Fibroblast of pulmonary artery (primary cell): ENCODE measurements around the gene MYRIP.

Source experiments
- DNase-seq: peaks from one replicate; pipeline ENCODE4 v3.0.0-alpha.2; 2010; ENCODE audit warnings: low read depth
- H3K4me3 ChIP-seq: replicated peaks from 2 replicates; pipeline ENCODE4 v1.5.1; 2011; ENCODE audit warnings: low read depth, mild to moderate bottlenecking, control low read depth, low read length, moderate library complexity
- TF ChIP-seq, protein P1 (sequence below): IDR thresholded peaks from 2 replicates; pipeline ENCODE4 v1.5.1; 2011; ENCODE audit warnings: mild to moderate bottlenecking, control low read depth, low read length, inconsistent platforms; ENCODE audit errors: missing control alignments

MYRIP gene

DNA sequence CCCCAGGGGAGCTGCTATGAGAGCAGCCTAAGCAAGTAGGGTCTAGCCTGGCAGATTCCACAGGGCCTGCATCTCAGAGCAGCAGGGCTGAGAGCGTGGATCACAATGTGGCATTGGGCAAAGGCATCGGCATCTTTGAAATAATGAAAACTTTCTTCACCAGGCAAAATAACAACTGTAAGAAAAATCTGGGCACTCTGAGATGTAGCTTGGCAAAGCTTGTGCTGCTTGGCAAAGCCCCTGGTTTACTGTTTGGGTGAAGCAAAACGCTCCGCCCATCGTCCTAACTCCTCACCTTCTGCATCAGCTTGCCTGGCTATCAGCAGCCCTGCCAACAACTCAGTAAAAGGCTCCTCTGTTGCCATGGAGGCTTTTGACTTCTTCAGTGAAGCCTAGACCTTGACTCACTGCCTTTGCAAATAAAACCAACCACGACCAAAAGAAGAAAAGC, 287.3 kb downstream of the MYRIP start:
- TF ChIP-seq, protein P1, sequence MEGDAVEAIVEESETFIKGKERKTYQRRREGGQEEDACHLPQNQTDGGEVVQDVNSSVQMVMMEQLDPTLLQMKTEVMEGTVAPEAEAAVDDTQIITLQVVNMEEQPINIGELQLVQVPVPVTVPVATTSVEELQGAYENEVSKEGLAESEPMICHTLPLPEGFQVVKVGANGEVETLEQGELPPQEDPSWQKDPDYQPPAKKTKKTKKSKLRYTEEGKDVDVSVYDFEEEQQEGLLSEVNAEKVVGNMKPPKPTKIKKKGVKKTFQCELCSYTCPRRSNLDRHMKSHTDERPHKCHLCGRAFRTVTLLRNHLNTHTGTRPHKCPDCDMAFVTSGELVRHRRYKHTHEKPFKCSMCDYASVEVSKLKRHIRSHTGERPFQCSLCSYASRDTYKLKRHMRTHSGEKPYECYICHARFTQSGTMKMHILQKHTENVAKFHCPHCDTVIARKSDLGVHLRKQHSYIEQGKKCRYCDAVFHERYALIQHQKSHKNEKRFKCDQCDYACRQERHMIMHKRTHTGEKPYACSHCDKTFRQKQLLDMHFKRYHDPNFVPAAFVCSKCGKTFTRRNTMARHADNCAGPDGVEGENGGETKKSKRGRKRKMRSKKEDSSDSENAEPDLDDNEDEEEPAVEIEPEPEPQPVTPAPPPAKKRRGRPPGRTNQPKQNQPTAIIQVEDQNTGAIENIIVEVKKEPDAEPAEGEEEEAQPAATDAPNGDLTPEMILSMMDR = no peak
- no peak overlapping the region for H3K4me3 ChIP-seq
- DNase-seq = no peak

DNA sequence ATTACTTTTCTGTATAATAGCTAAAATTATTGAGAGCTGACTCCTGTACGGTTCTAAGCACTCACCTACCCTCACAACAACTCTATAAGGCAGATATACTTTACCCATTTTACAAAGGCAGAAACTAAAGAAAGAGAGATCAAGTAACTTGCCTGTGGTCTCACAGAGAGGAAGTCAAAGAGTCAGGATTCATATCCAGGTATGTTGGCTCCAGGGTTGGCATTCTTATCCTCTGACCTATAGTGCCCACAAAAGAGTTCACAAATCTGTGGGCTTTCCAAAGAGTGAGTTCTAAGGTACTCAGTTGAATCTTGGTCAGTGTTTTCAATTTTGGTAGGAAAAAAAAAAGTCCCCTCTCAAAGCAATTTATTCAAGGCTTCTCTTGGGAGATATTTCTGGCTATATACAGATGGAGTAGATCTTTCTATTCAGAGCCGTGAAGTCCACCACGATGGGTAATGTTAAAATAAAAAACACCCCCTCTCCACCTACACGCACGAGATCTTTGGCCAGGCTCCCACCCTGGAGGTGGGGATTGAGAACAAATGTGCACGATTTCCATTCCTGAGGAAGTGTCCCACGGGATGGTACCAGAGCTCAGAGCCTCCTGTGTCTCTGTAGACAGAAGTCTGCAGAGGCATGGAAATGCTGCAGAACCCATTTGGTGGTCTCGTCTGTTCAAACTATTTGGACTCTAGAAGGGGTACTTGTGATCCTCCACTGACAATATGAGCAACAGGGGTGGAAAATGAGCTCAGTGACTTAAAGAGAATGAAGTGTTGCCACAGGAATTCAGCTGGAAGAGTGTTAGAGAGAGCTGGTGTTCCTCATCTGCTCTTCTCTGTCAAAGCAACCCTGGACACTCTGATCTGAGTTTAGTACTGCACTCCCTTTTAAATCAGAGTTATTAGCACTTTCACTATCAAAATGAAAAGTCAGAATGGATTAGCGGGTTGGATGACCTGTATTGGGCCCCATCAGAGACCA, 288.0 kb downstream of the MYRIP start:
- TF ChIP-seq, protein P1 = no peak

DNA sequence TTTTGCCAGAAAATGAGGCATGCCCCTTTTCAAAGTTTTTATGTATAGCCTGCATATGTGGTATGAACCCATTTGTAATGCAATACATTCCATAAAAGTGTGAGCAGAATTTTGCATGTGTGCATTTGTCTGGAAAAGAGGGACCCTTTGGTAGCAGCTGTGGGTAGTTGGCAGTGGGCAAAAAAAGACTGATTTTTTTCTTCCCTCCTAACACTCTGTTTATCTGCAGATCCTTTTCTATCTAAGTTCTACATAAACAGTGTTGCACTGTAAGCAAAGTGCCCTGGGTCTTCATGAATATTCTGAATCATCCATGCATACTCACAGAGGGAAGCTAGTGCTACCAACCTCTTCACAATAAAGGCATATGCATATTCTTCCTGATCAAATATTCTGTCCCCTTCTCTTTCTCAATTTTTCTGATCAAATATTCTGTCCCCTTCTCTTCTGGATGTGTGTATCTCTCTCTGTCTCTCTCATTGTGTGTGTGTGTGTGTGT, 288.9 kb downstream of the MYRIP start:
- no peak for DNase-seq
- TF ChIP-seq, protein P1 = no peak

More for the DNA sequence above, 288.0 kb downstream of the MYRIP start:
- H3K4me3 ChIP-seq = no peak overlapping the region
- no peak for DNase-seq

DNA sequence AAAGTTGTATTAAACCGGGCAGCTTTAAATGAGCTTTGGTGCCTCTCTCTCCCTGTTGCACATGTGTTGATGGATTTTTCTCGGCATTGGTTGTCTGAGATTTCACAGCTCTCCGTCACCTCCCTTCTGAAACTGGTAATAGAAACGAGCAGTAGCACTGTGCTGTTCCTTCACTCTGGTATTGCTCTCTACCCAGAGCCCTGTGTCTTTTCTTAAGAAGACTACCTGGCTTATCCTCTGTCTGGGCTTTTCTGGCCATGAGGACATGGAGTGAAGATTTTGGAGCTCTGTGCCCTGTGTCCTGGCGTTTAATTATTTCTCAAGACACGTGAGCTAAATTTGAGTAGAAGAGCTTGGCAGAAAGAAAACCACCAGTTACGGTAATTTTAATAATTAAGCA, 290.5 kb downstream of the MYRIP start:
- TF ChIP-seq, protein P1 = no peak
- DNase-seq = no peak
- no peak overlapping the region for H3K4me3 ChIP-seq

More for the DNA sequence above, 288.9 kb downstream of the MYRIP start:
- no peak overlapping the region for H3K4me3 ChIP-seq

DNA sequence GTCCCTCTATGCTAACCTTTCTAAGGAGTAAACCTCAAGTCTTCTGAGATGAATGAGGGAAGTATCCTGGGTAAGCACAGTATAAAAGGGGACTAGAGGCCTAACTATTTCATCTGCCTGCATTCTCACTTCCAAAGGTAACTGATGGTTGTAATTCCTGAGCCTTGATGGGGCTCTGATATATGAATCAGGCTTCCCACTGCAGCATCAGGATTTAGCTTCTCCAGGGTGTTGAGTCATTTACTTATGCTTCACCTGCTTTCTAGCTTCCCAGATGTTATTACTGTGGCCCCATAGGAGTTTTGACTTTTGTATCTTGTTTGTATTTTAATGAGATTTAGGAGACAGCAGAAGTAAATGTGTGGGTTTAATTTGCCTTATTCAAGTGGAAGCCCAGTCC, 292.8 kb downstream of the MYRIP start:
- no peak for DNase-seq
- TF ChIP-seq, protein P1 = no peak
- no peak overlapping the region for H3K4me3 ChIP-seq

DNA sequence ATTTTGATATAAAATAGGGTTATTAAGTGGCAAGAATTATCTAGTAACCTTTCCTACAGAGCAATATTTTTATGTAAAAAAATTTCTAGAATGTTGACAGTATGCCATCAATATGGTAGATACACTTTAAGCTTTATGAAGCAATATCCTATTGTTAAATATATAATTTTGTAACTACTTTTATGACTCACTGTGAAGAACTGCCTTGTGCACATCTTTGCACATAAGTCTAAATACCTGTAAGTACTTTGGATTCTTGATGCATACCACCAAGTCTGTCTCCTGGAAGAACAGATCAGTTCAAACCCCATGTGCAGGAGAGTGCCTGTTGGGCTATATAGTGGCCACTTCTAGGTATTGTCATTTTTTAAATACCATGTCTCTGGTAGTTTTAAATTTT, 294.4 kb downstream of the MYRIP start:
- H3K4me3 ChIP-seq = no peak overlapping the region
- TF ChIP-seq, protein P1 = no peak
- DNase-seq = no peak

DNA sequence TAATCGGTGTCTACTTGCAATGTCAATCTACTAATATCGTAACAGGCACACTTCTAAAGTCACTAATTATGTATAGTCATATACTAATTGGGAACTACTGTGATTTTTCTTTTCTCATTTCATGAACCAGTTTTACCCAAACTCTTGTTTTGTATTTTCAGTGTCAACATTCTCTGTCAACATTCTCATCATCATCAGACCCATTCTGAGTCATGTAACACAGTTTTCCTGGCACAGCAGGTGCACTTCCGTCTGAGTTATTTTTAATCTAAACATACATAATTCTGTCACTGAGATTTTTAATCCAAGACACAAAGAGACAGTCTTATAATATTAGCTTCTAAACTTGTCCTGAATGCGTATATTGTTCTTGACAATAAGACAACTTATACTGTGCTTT, 295.0 kb downstream of the MYRIP start:
- no peak overlapping the region for H3K4me3 ChIP-seq
- DNase-seq = no peak
- TF ChIP-seq, protein P1 = no peak
